ENCODE results near the gene SKOR2. TPM values are rescaled to one million over a fixed set of nuclear protein-coding genes. Genes with fewer than 3 reads are reported as not detected.

Gene SKOR2
- total RNA-seq, 1 donor from 2014 or later: not detected

Small RNAs within 50 kb of the gene (small RNA-seq; reads per million reads assigned to genes)
- not detected for gene RNU6-1131P (ENCODE audit: low replicate concordance)

Other genes with a start within 250 kb of the SKOR2 start
- not detected for gene ELOA2, start 216.0 kb downstream of the SKOR2 start, total RNA-seq
- gene HDHD2, start 101.2 kb downstream of the SKOR2 start, total RNA-seq: 25.4 TPM
- gene IER3IP1, start 75.3 kb downstream of the SKOR2 start, total RNA-seq: 24.7 TPM

All from skin of body (tissue), 2 donors.